IPS-18a (cell line): ENCODE results near the gene TRRAP.

Experiments
- H3K27ac ChIP-seq: one replicate; pipeline ENCODE4 v1.5.1; 2013; ENCODE audit warnings: low read length
- H3K27me3 ChIP-seq: one replicate; pipeline ENCODE4 v1.6.1; 2013; ENCODE audit warnings: mild to moderate bottlenecking, low read length; ENCODE audit not compliant: control insufficient read depth, insufficient read depth
- H3K36me3 ChIP-seq: one replicate; pipeline ENCODE4 v1.6.1; 2013; ENCODE audit warnings: low read depth, low read length; ENCODE audit not compliant: control insufficient read depth
- H3K4me1 ChIP-seq: one replicate; pipeline ENCODE4 v1.6.1; 2013; ENCODE audit warnings: low read depth, low read length; ENCODE audit not compliant: control insufficient read depth
- H3K4me3 ChIP-seq: one replicate; pipeline ENCODE4 v1.5.1; 2013; ENCODE audit warnings: low read length
- H3K9ac ChIP-seq: one replicate; pipeline ENCODE4 v1.6.1; 2013; ENCODE audit warnings: mild to moderate bottlenecking, low read length, moderate library complexity
- H3K9me3 ChIP-seq: one replicate; pipeline ENCODE4 v1.6.1; 2013; ENCODE audit warnings: low read depth, low read length; ENCODE audit not compliant: control insufficient read depth

The TRRAP gene

DNA sequence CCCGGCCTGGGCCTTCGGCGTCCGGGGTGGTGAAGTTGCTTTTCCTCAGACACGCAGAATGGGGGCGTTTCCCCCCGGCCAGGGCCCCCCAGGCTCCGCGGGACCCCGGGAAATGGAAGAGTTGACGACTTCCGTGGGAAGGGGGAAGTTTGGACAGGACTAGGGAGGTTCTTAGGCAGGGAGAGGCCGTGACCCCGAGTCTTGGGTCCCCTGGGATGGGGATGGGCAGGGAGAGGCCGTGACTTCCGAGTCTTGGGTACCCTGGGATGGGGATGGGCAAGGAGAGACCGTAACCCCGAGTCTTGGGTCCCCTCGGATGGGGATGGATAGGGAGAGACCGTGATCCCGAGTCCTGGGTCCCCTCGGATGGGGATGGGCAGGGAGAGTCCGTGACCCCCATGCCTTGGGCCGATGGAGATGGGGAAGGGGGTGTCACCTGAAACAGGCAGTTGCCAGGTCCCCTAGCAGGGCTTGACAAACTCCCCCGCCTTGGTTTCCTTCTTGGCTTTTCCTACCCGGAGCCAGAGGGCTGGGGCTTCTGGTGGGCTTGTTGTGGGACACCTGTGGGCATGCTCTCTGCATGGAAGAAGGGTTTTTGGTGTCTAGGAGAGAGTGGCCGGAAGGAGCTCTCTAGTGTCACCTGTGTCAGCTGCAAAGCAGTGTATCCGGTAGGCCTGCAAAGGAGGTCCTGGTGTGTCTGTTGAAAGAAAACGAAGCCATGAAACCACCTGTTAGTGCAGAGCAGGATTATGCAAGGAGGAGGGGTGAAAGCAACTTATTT, 1.1 kb downstream of the TRRAP start:
- no peaks in the 10 kb centered on the region for H3K27me3 ChIP-seq
- peaks cover 12% of the 10 kb centered on the region for H3K4me1 ChIP-seq
- H3K9ac ChIP-seq, result peak overlapping the region; percentile 75
- peaks cover 39% of the 10 kb centered on the region for H3K36me3 ChIP-seq
- H3K27ac ChIP-seq, result no peak overlapping the region
- no peaks in the 10 kb centered on the region for H3K9me3 ChIP-seq
- H3K4me3 ChIP-seq, result peak overlapping the region; percentile 84

GRCh38 chr7:98879979-98880315, 1.6 kb downstream of the TRRAP start:
- peak overlapping the region; percentile 75 for H3K9ac ChIP-seq
- no peak overlapping the region for H3K27ac ChIP-seq

GRCh38 chr7:98880485-98880884, 2.2 kb downstream of the TRRAP start:
- H3K9ac ChIP-seq, result no peak overlapping the region
- no peak overlapping the region for H3K4me3 ChIP-seq

More at GRCh38 chr7:98879979-98880315, 1.6 kb downstream of the TRRAP start:
- no peaks in the 10 kb centered on the region for H3K27me3 ChIP-seq
- H3K9me3 ChIP-seq, result no peaks in the 10 kb centered on the region
- H3K4me1 ChIP-seq, result peaks cover 12% of the 10 kb centered on the region
- peaks cover 44% of the 10 kb centered on the region for H3K36me3 ChIP-seq
- H3K4me3 ChIP-seq, result peak overlapping the region; percentile 84

GRCh38 chr7:98881561-98882315, 3.4 kb downstream of the TRRAP start:
- Histone ChIP-seq H3K27ac (no peak overlapping the region), H3K9ac (no peak overlapping the region), H3K9me3 (no peaks in the 10 kb centered on the region), H3K4me3 (no peak overlapping the region), H3K4me1 (peaks cover 12% of the 10 kb centered on the region), H3K36me3 (peaks cover 48% of the 10 kb centered on the region), H3K27me3 (no peaks in the 10 kb centered on the region)

More at GRCh38 chr7:98880485-98880884, 2.2 kb downstream of the TRRAP start:
- Histone ChIP-seq H3K4me1 (peaks cover 12% of the 10 kb centered on the region), H3K27me3 (no peaks in the 10 kb centered on the region), H3K9me3 (no peaks in the 10 kb centered on the region), H3K27ac (no peak overlapping the region), H3K36me3 (peaks cover 44% of the 10 kb centered on the region)

DNA sequence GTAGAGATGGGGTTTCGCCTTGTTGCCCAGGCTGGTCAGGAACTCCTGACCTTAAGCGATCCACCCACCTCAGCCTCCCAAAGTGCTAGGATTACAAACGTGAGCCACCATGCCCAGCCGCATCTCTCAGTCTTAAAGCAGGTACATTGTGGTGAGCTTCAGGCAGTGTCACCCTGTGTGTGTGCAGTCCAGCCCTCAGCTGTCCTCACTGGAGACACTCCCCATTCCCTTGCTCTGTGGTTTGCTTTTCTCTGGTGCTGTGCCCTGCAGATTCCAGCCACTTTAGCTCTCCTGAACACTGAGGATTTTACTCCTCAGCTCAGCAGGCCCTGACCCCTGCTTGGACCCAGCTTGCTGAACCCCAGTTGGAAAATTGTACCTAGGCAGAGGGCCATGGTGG, 6.1 kb downstream of the TRRAP start:
- Histone ChIP-seq H3K4me3 (no peak overlapping the region), H3K27me3 (no peaks in the 10 kb centered on the region), H3K9me3 (no peaks in the 10 kb centered on the region), H3K9ac (no peak overlapping the region), H3K27ac (no peak overlapping the region), H3K4me1 (peaks cover 6% of the 10 kb centered on the region), H3K36me3 (peaks cover 64% of the 10 kb centered on the region)

- Histone ChIP-seq H3K27ac (no peak overlapping the region), H3K36me3 (peaks cover 63% of the 10 kb centered on the region), H3K27me3 (no peaks in the 10 kb centered on the region), H3K4me3 (no peak overlapping the region), H3K9me3 (no peaks in the 10 kb centered on the region), H3K4me1 (no peaks in the 10 kb centered on the region), H3K9ac (no peak overlapping the region)
Observed at GRCh38 chr7:98887038-98887437, 8.7 kb downstream of the TRRAP start.

DNA sequence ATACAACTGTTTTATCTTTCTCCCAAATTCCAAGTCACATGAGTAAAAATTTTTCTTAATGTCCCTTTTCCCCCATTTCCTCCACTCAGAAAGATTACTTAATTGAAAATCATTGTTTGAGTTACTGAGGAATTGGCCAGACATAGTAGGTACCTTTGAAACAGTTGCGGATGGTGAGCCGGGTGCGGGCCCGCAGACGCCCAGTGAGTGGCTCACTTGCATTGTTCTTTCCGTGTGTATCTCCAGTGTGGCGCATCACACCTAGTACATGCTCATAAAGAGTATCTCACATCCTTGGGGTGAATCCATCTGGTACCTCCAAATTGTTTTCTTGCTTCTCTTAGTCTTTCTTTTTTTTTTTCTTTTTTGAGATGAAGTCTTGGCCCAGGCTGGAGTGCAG, 14.3 kb downstream of the TRRAP start:
- Histone ChIP-seq H3K9ac (no peak overlapping the region), H3K4me3 (no peak overlapping the region), H3K36me3 (peaks cover 78% of the 10 kb centered on the region)

DNA sequence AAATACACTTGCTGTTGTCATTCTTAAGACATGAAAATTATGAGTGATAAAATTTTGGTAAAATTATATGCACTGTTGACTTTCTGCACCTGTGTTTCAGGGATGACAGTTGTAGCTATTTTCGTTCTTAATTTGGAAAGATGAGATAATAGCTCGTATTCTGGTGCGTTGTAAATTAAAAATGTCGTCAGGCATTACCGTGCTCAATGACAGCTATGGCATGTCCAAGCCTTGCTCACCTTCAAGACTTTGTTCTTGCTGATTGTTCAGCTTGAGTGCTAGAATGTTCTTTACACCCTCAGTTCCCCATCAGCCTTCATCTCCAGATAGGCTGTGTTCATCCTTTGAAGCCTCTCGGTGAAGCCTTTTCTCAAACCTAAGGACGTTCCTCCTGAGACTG, 21.5 kb downstream of the TRRAP start:
- Histone ChIP-seq H3K9me3 (no peaks in the 10 kb centered on the region), H3K27ac (no peak overlapping the region), H3K4me1 (no peaks in the 10 kb centered on the region), H3K27me3 (no peaks in the 10 kb centered on the region), H3K36me3 (peaks cover 94% of the 10 kb centered on the region), H3K4me3 (no peak overlapping the region), H3K9ac (no peak overlapping the region)

More for the DNA sequence above, 14.3 kb downstream of the TRRAP start:
- no peaks in the 10 kb centered on the region for H3K27me3 ChIP-seq
- H3K4me1 ChIP-seq, result no peaks in the 10 kb centered on the region
- no peaks in the 10 kb centered on the region for H3K9me3 ChIP-seq
- no peak overlapping the region for H3K27ac ChIP-seq

GRCh38 chr7:98900815-98901214, 22.5 kb downstream of the TRRAP start:
- Histone ChIP-seq H3K27ac (no peak overlapping the region), H3K4me1 (no peaks in the 10 kb centered on the region), H3K4me3 (no peak overlapping the region), H3K9ac (no peak overlapping the region), H3K9me3 (no peaks in the 10 kb centered on the region), H3K27me3 (no peaks in the 10 kb centered on the region), H3K36me3 (peaks cover 94% of the 10 kb centered on the region)

DNA sequence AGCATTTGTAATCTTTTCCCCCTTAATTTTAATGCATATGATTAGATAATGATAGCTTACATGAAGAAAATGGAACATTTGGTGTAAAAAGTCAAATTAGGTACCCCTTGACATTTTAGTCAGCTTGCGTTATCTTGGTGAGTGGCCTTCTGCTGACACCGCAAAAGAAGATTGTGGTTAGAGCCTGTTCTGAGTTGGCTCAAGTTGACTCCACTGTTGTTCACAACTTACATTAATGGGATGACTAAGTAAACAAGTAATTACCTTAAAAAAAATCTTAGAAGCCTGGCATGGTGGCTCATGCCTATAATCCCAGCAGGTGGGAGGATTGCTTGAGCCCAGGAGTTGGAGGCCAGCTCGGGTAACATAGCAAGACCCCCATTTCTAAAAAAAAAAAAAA, 24.2 kb downstream of the TRRAP start:
- no peaks in the 10 kb centered on the region for H3K9me3 ChIP-seq
- no peak overlapping the region for H3K9ac ChIP-seq
- no peak overlapping the region for H3K27ac ChIP-seq
- no peak overlapping the region for H3K4me3 ChIP-seq
- H3K27me3 ChIP-seq, result no peaks in the 10 kb centered on the region
- no peaks in the 10 kb centered on the region for H3K4me1 ChIP-seq
- peaks cover 88% of the 10 kb centered on the region for H3K36me3 ChIP-seq

GRCh38 chr7:98903246-98903645, 24.9 kb downstream of the TRRAP start:
- no peaks in the 10 kb centered on the region for H3K9me3 ChIP-seq
- H3K4me3 ChIP-seq, result no peak overlapping the region
- H3K4me1 ChIP-seq, result no peaks in the 10 kb centered on the region
- H3K9ac ChIP-seq, result no peak overlapping the region
- H3K27ac ChIP-seq, result no peak overlapping the region
- no peaks in the 10 kb centered on the region for H3K27me3 ChIP-seq
- peaks cover 85% of the 10 kb centered on the region for H3K36me3 ChIP-seq

DNA sequence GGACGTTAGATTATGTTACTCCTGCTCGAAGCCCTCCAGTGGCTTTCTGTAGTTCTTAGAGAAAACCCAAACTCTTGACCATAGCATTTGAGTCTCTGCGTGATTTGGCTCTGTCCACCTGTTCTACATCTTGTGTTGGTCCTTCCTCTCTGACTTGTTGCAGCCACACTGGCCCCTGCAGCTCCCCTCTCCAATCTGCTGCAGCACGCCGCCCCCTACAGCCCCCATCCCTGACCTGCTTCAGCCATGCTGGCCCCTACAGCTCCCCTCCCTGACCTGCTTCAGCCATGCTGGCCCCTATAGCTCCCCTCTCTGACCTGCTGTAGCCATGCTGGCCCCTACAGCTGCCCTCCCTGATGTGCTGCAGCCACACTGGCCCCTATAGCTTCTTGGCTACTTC, 29.2 kb downstream of the TRRAP start:
- no peak overlapping the region for H3K27ac ChIP-seq
- no peak overlapping the region for H3K9ac ChIP-seq
- no peaks in the 10 kb centered on the region for H3K9me3 ChIP-seq
- H3K27me3 ChIP-seq, result no peaks in the 10 kb centered on the region
- H3K4me3 ChIP-seq, result no peak overlapping the region
- peaks cover 84% of the 10 kb centered on the region for H3K36me3 ChIP-seq
- H3K4me1 ChIP-seq, result no peaks in the 10 kb centered on the region
